ENCODE results near the gene ADCY1.
"Not testable (repeated sequence)": the region's sequence is repeated elsewhere in the genome, so short reads cannot be mapped to it uniquely, and the experiment has no call there.

ADCY1 gene

GRCh38 chr7:45768516-45769394 lies 194.6 kb downstream of the ADCY1 start:
- peak; percentile 99 for DNase-seq

- DNase-seq = not testable (repeated sequence)
Measured at GRCh38 chr7:45769626-45770025, 195.5 kb downstream of the ADCY1 start.
